Brain microvascular endothelial cell (primary cell): ENCODE measurements around the gene ANO4.
A peak's percentile ranks its signal among the peaks of the same experiment; 100 is the strongest.

ENCODE experiments used
- DNase-seq: peaks from one replicate; pipeline ENCODE4 v3.0.0-alpha.2; 2020
- H3K27ac ChIP-seq: fragments of 250-450 bp; sonication (Bioruptor Pico); 2 replicates; pipeline ENCODE4 v1.5.1; 2020; ENCODE audit warnings: mild to moderate bottlenecking, moderate library complexity
- H3K27me3 ChIP-seq: fragments of 250-450 bp; sonication (Bioruptor Pico); replicated peaks from 2 replicates; pipeline ENCODE4 v1.5.1; 2020; ENCODE audit warnings: mild to moderate bottlenecking
- H3K36me3 ChIP-seq: fragments of 250-450 bp; sonication (Bioruptor Pico); replicated peaks from 2 replicates; pipeline ENCODE4 v1.5.1; 2020; ENCODE audit warnings: mild to moderate bottlenecking
- H3K4me3 ChIP-seq: 2 replicates; pipeline ENCODE4 v1.5.1; 2011; ENCODE audit warnings: low read depth, mild to moderate bottlenecking, control low read depth, low read length, moderate library complexity
- in situ Hi-C: cut with HindIII; loops from 2 replicates; pipeline ENCODE4 v1.10.0; 2017; ENCODE audit warnings: low sequenced_read_pairs, low pct_ligation_motif_present
- TF ChIP-seq, protein P1 (sequence below): IDR thresholded peaks from 2 replicates; pipeline ENCODE4 v1.5.1; 2011; ENCODE audit warnings: low read depth, mild to moderate bottlenecking, moderate library complexity, low read length, control low read depth, inconsistent platforms; ENCODE audit errors: missing control alignments

The ANO4 gene

DNA sequence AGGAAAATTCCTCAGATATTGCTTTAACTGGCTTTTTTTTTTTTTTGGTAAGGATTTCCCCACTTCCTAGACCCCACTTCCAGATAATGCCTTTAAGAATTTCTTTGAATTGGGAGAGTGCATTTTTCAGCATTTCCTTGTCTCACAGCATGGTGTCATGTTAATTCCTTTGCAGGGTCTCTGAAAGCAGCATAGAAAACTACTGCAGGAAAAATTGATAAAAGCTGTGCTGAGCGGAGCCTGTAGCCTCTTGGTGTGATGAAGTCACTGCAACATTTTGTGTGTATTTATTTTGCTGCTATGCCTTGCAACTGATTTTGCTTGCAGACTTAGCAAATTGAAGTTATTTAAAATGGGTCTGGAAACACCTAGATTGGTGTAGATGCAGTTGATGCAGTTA is 2.7 kb downstream of the ANO4 start:
- Histone ChIP-seq H3K27me3 (no peaks in the 10 kb centered on the region), H3K36me3 (no peaks in the 10 kb centered on the region), H3K4me3 (no peak overlapping the region), H3K27ac (no peak overlapping the region)
- in situ Hi-C loops = no loop called here
- no peak for DNase-seq
- TF ChIP-seq, protein P1, sequence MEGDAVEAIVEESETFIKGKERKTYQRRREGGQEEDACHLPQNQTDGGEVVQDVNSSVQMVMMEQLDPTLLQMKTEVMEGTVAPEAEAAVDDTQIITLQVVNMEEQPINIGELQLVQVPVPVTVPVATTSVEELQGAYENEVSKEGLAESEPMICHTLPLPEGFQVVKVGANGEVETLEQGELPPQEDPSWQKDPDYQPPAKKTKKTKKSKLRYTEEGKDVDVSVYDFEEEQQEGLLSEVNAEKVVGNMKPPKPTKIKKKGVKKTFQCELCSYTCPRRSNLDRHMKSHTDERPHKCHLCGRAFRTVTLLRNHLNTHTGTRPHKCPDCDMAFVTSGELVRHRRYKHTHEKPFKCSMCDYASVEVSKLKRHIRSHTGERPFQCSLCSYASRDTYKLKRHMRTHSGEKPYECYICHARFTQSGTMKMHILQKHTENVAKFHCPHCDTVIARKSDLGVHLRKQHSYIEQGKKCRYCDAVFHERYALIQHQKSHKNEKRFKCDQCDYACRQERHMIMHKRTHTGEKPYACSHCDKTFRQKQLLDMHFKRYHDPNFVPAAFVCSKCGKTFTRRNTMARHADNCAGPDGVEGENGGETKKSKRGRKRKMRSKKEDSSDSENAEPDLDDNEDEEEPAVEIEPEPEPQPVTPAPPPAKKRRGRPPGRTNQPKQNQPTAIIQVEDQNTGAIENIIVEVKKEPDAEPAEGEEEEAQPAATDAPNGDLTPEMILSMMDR = no peak

- Histone ChIP-seq H3K4me3 (no peak overlapping the region), H3K36me3 (no peaks in the 10 kb centered on the region), H3K27me3 (no peaks in the 10 kb centered on the region), H3K27ac (no peak overlapping the region)
- in situ Hi-C loops = no loop called here
- TF ChIP-seq, protein P1 = no peak
- DNase-seq = no peak
Observed at GRCh38 chr12:100797786-100798185, 3.2 kb downstream of the ANO4 start.

DNA sequence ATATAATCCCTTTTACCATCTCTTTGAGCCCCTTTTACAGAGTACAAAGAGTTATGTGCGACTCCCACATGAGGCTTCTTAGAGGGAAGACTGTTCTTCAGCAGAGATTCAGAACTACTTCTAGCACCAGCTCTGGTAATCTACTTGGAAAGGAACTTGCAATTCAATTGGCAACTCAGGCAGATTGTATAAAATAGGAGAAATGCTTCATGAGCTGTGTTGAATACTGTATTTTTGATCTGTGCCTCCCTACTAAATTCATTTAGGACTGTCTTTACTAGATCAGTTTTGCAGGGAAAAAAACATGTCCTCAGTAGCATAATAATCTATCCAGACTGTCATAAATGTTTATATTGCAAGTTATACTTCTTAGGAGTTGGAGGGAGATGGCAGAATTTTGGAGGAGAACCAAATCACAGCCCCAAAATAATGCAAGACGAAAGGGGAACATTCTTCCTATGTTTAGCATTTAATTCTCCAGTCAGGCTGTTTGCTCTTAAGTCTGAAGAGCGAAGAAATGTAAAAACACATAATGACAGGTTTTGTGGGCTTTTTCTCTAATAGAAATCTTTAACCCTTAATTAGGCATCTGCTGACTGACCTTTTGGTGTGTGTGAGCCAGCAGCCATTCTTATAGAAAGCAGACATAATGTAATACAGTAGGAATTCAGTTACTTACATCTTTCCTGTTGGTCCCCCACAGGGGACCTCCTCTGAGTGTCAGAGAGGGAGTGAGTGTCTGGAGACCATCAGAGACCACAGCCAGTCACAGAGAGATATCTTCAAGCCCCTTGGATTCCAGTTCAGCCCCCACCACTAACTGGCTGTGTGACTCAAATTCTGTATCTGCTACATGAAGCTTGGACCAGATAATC is 3.9 kb downstream of the ANO4 start:
- peak; percentile 57 for DNase-seq
- in situ Hi-C loops = no loop called here
- Histone ChIP-seq H3K27me3 (no peaks in the 10 kb centered on the region), H3K4me3 (no peak overlapping the region), H3K27ac (peak overlapping the region; percentile 45), H3K36me3 (no peaks in the 10 kb centered on the region)
- TF ChIP-seq, protein P1 = no peak

- DNase-seq = no peak
- no peak overlapping the region for H3K27ac ChIP-seq
- H3K4me3 ChIP-seq = no peak overlapping the region
- in situ Hi-C loops = no loop called here
- H3K36me3 ChIP-seq = no peaks in the 10 kb centered on the region
- TF ChIP-seq, protein P1 = no peak
- H3K27me3 ChIP-seq = no peaks in the 10 kb centered on the region
Observed at GRCh38 chr12:100799770-100800169, 5.2 kb downstream of the ANO4 start.

- Histone ChIP-seq H3K4me3 (no peak overlapping the region), H3K36me3 (no peaks in the 10 kb centered on the region), H3K27me3 (no peaks in the 10 kb centered on the region), H3K27ac (no peak overlapping the region)
- DNase-seq = no peak
- in situ Hi-C loops = no loop called here
- TF ChIP-seq, protein P1 = no peak
Observed at GRCh38 chr12:100800723-100801122, 6.1 kb downstream of the ANO4 start.
